Activated gamma-delta T cell treated with anti-CD3 and anti-CD28 coated beads, Interleukin-2, amount 50 U/mL, for 16 hours (primary cell): ENCODE results near the gene SCGB1D1.

Source experiments
- DNase-seq: peaks from one replicate; pipeline ENCODE4 v3.0.0-alpha.2; 2020; ENCODE audit warnings: low read depth

Gene SCGB1D1

GRCh38 chr11:62233730-62234129 is 43.7 kb downstream of the SCGB1D1 start:
- DNase-seq = no peak

DNA sequence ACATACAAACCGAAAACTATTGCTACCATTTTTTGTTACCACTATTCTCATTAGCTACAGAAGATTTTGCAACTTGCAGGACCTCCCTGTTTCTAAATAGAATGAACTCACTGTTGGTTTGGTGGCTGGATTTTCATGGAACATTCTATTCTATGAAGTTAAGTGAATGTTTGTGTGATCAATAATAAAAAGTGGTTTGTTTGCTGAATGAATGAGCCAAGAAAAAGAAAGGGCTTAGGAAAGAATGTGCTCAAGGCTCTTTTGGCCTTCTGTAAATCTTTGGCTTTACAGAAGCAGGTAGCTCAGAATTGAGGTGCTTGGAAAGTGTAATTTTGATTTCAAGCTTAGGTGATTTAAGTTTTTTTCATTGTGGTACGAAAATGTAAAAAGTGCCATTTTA is 46.2 kb downstream of the SCGB1D1 start:
- DNase-seq = no peak

DNA sequence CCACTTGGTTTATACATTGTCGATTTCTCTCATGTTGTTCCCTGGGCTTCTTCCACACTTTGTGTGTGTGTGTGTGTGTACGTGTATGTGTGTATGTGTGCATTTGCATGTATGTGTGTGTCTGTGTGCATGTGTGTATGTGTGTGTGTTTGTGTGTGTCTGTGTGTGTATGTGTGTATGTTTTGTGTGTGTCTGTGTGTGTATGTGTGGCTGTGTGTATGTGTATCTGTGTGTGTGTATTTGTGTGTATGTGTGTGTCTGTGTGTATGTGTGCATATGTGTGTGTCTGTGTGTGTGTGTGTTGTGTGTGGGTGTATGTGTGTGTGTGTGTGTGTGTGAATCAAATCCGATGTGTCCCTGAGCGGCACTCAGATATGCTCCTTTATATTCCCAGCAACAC is 47.5 kb downstream of the SCGB1D1 start:
- DNase-seq = no peak

GRCh38 chr11:62238151-62238550 is 48.1 kb downstream of the SCGB1D1 start:
- no peak for DNase-seq

- no peak for DNase-seq
These were observed 51.1 kb downstream of the SCGB1D1 start for GRCh38 chr11:62241095-62241494.

- no peak for DNase-seq
These were observed 52.0 kb downstream of the SCGB1D1 start, which contains the start of gene SCGB1D2 for GRCh38 chr11:62242021-62242420. Gene SCGB1D2 (plus strand): TSS chr11:62242239. CDS start chr11:62242308, 69 bp downstream.
